WTC11 (cell line): Measurements from ENCODE around the gene TIPARP.

Source experiments
- CREB1 ChIP-seq: sonication (generic); formaldehyde crosslinking; IDR thresholded peaks from 2 replicates; pipeline ENCODE4 v1.8.0; 2023; ENCODE audit warnings: mild to moderate bottlenecking, missing genetic modification reagents
- CTCF ChIP-seq: fragments of 200-600 bp; IDR thresholded peaks from 2 replicates; pipeline ENCODE4 v1.8.0; 2022; ENCODE audit warnings: antibody characterized with exemption
- ELF4 ChIP-seq: sonication (generic); formaldehyde crosslinking; IDR thresholded peaks from 2 replicates; pipeline ENCODE4 v1.8.1; 2022; ENCODE audit warnings: low read depth, mild to moderate bottlenecking, moderate library complexity, missing genetic modification reagents
- GABPB1 ChIP-seq: sonication (generic); formaldehyde crosslinking; IDR thresholded peaks from 2 replicates; pipeline ENCODE4 v1.8.1; 2023; ENCODE audit warnings: mild to moderate bottlenecking, missing genetic modification reagents
- JAZF1 ChIP-seq: fragments of 250-450 bp; sonication (Bioruptor Pico); IDR thresholded peaks from 2 replicates; pipeline ENCODE4 v1.9.0; 2021; ENCODE audit warnings: moderate library complexity, mild to moderate bottlenecking, inconsistent platforms
- MYBL2 ChIP-seq: sonication (generic); formaldehyde crosslinking; IDR thresholded peaks from 2 replicates; pipeline ENCODE4 v1.8.1; 2023; ENCODE audit warnings: mild to moderate bottlenecking, moderate library complexity, missing genetic modification reagents
- OVOL2 ChIP-seq: fragments of 250-450 bp; sonication (Bioruptor Pico); IDR thresholded peaks from 2 replicates; pipeline ENCODE4 v1.9.0; 2021; ENCODE audit warnings: mild to moderate bottlenecking, borderline replicate concordance
- TCF7 ChIP-seq: sonication (generic); formaldehyde crosslinking; IDR thresholded peaks from 2 replicates; pipeline ENCODE4 v1.8.0; 2022; ENCODE audit warnings: mild to moderate bottlenecking, low read depth, missing genetic modification reagents, moderate library complexity
- USF1 ChIP-seq: sonication (generic); formaldehyde crosslinking; IDR thresholded peaks from 2 replicates; pipeline ENCODE4 v1.8.0; 2022; ENCODE audit warnings: mild to moderate bottlenecking, missing genetic modification reagents
- ZNF396 ChIP-seq: fragments of 250-450 bp; sonication (Bioruptor Pico); IDR thresholded peaks from 2 replicates; pipeline ENCODE4 v1.8.0; 2021; ENCODE audit warnings: mild to moderate bottlenecking, moderate library complexity, borderline replicate concordance
- ZNF423 ChIP-seq: fragments of 250-450 bp; sonication (Bioruptor Pico); IDR thresholded peaks from 2 replicates; pipeline ENCODE4 v2.1.2; 2022; ENCODE audit warnings: mild to moderate bottlenecking, moderate library complexity
- TF ChIP-seq, protein P1 (sequence below): sonication (generic); formaldehyde crosslinking; IDR thresholded peaks from 2 replicates; pipeline ENCODE4 v1.8.1; 2023; ENCODE audit warnings: mild to moderate bottlenecking, missing genetic modification reagents, moderate library complexity
- TF ChIP-seq, protein P2 (sequence below): sonication (generic); formaldehyde crosslinking; IDR thresholded peaks from 2 replicates; pipeline ENCODE4 v1.8.0; 2022; ENCODE audit warnings: mild to moderate bottlenecking, missing genetic modification reagents
- TF ChIP-seq, protein P3 (sequence below): sonication (generic); formaldehyde crosslinking; IDR thresholded peaks from 2 replicates; pipeline ENCODE4 v1.8.1; 2023; ENCODE audit warnings: mild to moderate bottlenecking, missing genetic modification reagents

DNA sequence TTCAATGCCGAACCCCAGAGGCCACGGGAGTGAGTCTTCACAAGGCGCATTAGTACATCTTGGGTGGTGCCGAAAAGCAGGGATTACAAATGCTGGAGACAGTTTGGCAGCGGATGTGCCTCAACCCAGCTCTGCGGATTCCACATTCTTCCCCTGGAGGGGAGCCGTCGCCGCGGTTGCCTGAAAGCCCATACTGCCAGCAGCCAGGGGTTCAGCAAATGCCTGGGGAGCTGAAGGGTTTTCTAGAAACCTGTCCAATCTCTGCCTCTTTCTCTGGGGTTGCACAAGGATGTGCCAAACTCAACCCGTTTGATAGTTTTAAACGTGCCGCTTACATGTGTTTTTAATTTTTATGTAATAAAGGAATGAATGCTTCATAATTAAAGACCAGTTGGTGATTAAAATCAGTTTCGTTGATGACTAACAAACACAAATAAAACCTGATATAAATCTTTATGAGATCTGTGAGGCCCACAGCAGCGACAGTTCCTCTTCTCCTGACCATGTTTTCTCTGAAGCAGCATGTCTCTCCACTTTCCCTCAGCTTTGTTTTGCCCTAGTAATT, 77.2 kb downstream of the TIPARP start:
- TF ChIP-seq TCF7 (CRISPR knock-in tag) (no peak), CREB1 (CRISPR knock-in tag) (no peak), CTCF (no peak), MYBL2 (CRISPR knock-in tag) (no peak), OVOL2 (no peak), USF1 (CRISPR knock-in tag) (no peak), ZNF396 (no peak), ELF4 (no peak), ZNF423 (CRISPR knock-in tag) (peak; percentile 77), GABPB1 (no peak), JAZF1 (CRISPR knock-in tag) (no peak)
- TF ChIP-seq, protein P1, sequence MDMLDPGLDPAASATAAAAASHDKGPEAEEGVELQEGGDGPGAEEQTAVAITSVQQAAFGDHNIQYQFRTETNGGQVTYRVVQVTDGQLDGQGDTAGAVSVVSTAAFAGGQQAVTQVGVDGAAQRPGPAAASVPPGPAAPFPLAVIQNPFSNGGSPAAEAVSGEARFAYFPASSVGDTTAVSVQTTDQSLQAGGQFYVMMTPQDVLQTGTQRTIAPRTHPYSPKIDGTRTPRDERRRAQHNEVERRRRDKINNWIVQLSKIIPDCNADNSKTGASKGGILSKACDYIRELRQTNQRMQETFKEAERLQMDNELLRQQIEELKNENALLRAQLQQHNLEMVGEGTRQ (CRISPR knock-in tag): no peak
- TF ChIP-seq, protein P2, sequence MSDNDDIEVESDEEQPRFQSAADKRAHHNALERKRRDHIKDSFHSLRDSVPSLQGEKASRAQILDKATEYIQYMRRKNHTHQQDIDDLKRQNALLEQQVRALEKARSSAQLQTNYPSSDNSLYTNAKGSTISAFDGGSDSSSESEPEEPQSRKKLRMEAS: no peak
- TF ChIP-seq, protein P3, sequence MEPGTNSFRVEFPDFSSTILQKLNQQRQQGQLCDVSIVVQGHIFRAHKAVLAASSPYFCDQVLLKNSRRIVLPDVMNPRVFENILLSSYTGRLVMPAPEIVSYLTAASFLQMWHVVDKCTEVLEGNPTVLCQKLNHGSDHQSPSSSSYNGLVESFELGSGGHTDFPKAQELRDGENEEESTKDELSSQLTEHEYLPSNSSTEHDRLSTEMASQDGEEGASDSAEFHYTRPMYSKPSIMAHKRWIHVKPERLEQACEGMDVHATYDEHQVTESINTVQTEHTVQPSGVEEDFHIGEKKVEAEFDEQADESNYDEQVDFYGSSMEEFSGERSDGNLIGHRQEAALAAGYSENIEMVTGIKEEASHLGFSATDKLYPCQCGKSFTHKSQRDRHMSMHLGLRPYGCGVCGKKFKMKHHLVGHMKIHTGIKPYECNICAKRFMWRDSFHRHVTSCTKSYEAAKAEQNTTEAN: no peak
